ENCODE data around the gene SPATA45.

- TF ChIP-seq CTCF (IDR thresholded peaks at IDR 0.05; ENCODE audit: low read length) (no peak), EZH2 (IDR thresholded peaks at IDR 0.05; ENCODE audit: borderline replicate concordance, low read length) (no peak)
Observed at GRCh38 chr1:212827171-212827776, 20.2 kb downstream of the SPATA45 start.
